ENCODE results near the gene HIRIP3.

DNA sequence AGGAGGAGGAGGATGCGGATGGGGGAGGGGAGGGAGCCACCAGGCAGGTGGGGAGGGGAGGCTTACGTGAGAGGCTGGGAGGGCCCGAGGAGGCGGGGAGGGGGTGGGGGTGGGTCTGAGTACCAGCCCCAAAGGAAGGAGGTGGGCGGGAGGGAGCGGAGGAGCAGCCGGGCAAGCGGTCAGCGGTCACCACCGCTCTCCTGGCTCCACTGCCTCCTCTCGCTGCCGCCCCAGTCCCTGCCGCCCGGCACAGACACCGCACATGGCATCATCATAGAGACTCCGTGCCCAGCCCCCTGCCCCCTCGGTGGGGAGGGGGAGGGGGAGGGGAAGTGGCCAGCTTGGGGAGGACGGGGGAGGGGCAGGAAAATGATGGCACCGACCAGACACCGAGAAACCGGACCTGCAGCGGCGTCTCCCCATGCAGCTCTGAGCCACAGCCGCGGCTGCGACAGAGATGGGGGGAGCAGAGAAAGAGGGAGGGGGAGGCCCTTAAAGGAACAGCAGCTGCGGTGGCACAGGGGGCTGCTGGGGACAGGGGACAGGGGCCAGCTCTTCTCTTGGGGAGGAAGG lies 35.5 kb upstream of the HIRIP3 start, which contains the start of gene TLCD3B:
- TF ChIP-seq, protein P1, sequence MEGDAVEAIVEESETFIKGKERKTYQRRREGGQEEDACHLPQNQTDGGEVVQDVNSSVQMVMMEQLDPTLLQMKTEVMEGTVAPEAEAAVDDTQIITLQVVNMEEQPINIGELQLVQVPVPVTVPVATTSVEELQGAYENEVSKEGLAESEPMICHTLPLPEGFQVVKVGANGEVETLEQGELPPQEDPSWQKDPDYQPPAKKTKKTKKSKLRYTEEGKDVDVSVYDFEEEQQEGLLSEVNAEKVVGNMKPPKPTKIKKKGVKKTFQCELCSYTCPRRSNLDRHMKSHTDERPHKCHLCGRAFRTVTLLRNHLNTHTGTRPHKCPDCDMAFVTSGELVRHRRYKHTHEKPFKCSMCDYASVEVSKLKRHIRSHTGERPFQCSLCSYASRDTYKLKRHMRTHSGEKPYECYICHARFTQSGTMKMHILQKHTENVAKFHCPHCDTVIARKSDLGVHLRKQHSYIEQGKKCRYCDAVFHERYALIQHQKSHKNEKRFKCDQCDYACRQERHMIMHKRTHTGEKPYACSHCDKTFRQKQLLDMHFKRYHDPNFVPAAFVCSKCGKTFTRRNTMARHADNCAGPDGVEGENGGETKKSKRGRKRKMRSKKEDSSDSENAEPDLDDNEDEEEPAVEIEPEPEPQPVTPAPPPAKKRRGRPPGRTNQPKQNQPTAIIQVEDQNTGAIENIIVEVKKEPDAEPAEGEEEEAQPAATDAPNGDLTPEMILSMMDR (IDR thresholded peaks at IDR 0.05) = no peak
- TF ChIP-seq EZH2phosphoT487 (IDR thresholded peaks at IDR 0.05) (no peak), EZH2 (IDR thresholded peaks at IDR 0.05) (no peak)
